OCI-LY1 (cell line): ENCODE data around the gene ZMIZ2.

Experiments used
- H2AFZ ChIP-seq: fragments of 200-600 bp; sonication (generic), shearing (Covaris generic); 2 replicates; pipeline ENCODE4 v1.6.0; 2014; ENCODE audit warnings: antibody characterized with exemption, mild to moderate bottlenecking, low read length
- H3F3A ChIP-seq: fragments of 200-600 bp; sonication (generic), shearing (Covaris generic); 2 replicates; pipeline ENCODE4 v1.6.0; 2014; ENCODE audit warnings: mild to moderate bottlenecking, antibody characterized with exemption, low read length, moderate library complexity; ENCODE audit not compliant: insufficient read depth
- H3K27ac ChIP-seq: fragments of 200-600 bp; sonication (generic); 2 replicates; pipeline ENCODE4 v1.5.1; 2014; ENCODE audit warnings: low read length, mixed run types, mild to moderate bottlenecking, low read depth; ENCODE audit not compliant: poor library complexity, severe bottlenecking
- H3K27me3 ChIP-seq: fragments of 200-600 bp; sonication (generic); 2 replicates; pipeline ENCODE4 v1.6.0; 2014; ENCODE audit warnings: antibody characterized with exemption, mild to moderate bottlenecking, low read length, moderate library complexity; ENCODE audit not compliant: insufficient read depth
- H3K36me3 ChIP-seq: fragments of 200-600 bp; sonication (generic); 2 replicates; pipeline ENCODE4 v1.6.1; 2014; ENCODE audit warnings: mild to moderate bottlenecking, antibody characterized with exemption, low read length, moderate library complexity, mixed read lengths; ENCODE audit not compliant: insufficient read depth
- H3K4me1 ChIP-seq: fragments of 200-600 bp; sonication (generic); 2 replicates; pipeline ENCODE4 v1.5.1; 2014; ENCODE audit warnings: mild to moderate bottlenecking, low read length, moderate library complexity; ENCODE audit not compliant: insufficient read depth, severe bottlenecking
- H3K4me2 ChIP-seq: fragments of 200-600 bp; sonication (generic), shearing (Covaris generic); 2 replicates; pipeline ENCODE4 v1.6.1; 2014; ENCODE audit warnings: low read length
- H3K4me3 ChIP-seq: fragments of 200-600 bp; sonication (generic); 2 replicates; pipeline ENCODE4 v1.5.1; 2014; ENCODE audit warnings: low read length, low read depth, mild to moderate bottlenecking, mixed read lengths; ENCODE audit not compliant: poor library complexity, severe bottlenecking
- H3K79me2 ChIP-seq: fragments of 200-600 bp; shearing (Covaris generic); 2 replicates; pipeline ENCODE4 v1.6.1; 2016; ENCODE audit warnings: mixed run types, low read length, mixed read lengths; ENCODE audit not compliant: insufficient read depth
- H3K9ac ChIP-seq: fragments of 200-600 bp; sonication (generic), shearing (Covaris generic); 2 replicates; pipeline ENCODE4 v1.6.1; 2014; ENCODE audit warnings: mild to moderate bottlenecking, low read length, mixed read lengths
- H3K9me2 ChIP-seq: fragments of 200-600 bp; sonication (generic), shearing (Covaris generic); 2 replicates; pipeline ENCODE4 v1.6.1; 2014; ENCODE audit warnings: low read depth, mild to moderate bottlenecking, low read length, mixed read lengths
- H3K9me3 ChIP-seq: fragments of 200-600 bp; shearing (Covaris generic); 2 replicates; pipeline ENCODE4 v1.6.1; 2014; ENCODE audit warnings: low read length, mixed read lengths
- H4K20me1 ChIP-seq: fragments of 200-600 bp; sonication (generic), shearing (Covaris generic); 2 replicates; pipeline ENCODE4 v1.6.0; 2016; ENCODE audit warnings: mild to moderate bottlenecking, low read length; ENCODE audit not compliant: insufficient read depth
- CTCF ChIP-seq: fragments of 200-600 bp; sonication (generic), shearing (Covaris generic); IDR thresholded peaks from 2 replicates; pipeline ENCODE4 v1.5.1; 2017; ENCODE audit warnings: mild to moderate bottlenecking, antibody characterized with exemption, low read length, moderate library complexity, mixed read lengths
- EZH2 ChIP-seq: fragments of 200-600 bp; sonication (generic), shearing (Covaris generic); IDR thresholded peaks from 2 replicates; pipeline ENCODE4 v1.8.0; 2017; ENCODE audit warnings: borderline replicate concordance, mixed run types, mild to moderate bottlenecking, antibody characterized with exemption, low read length, moderate library complexity, mixed read lengths

The ZMIZ2 gene

GRCh38 chr7:44738876-44739665, 9.6 kb upstream of the ZMIZ2 start:
- Histone ChIP-seq H3K4me3 (no peak overlapping the region), H3K4me2 (no peak overlapping the region), H2AFZ (no peak overlapping the region), H3K27ac (no peak overlapping the region), H3K36me3 (no peaks in the 10 kb centered on the region), H3K9me2 (no peaks in the 10 kb centered on the region), H3K27me3 (0 out of 2 replicates have a peak, but pooled peaks cover 5% of the 10 kb centered on the region), H3K79me2 (no peaks in the 10 kb centered on the region), H3K4me1 (no peaks in the 10 kb centered on the region), H3K9ac (no peak overlapping the region), H3K9me3 (no peaks in the 10 kb centered on the region), H4K20me1 (no peaks in the 10 kb centered on the region), H3F3A (no peaks in the 10 kb centered on the region)
- TF ChIP-seq CTCF (no peak), EZH2 (no peak)

- H3K36me3 ChIP-seq, result no peaks in the 10 kb centered on the region
- no peaks in the 10 kb centered on the region for H4K20me1 ChIP-seq
- H3K9me2 ChIP-seq, result no peaks in the 10 kb centered on the region
- no peak overlapping the region for H2AFZ ChIP-seq
- no peak for TF ChIP-seq CTCF
- TF ChIP-seq EZH2, result no peak
- 0 out of 2 replicates have a peak, but pooled peaks cover 4% of the 10 kb centered on the region for H3F3A ChIP-seq
- no peak overlapping the region for H3K27ac ChIP-seq
- H3K27me3 ChIP-seq, result 0 out of 2 replicates have a peak, but pooled peaks cover 5% of the 10 kb centered on the region
- no peaks in the 10 kb centered on the region for H3K9me3 ChIP-seq
- no peak overlapping the region for H3K4me2 ChIP-seq
- no peaks in the 10 kb centered on the region for H3K4me1 ChIP-seq
- no peak overlapping the region for H3K4me3 ChIP-seq
- no peaks in the 10 kb centered on the region for H3K79me2 ChIP-seq
- H3K9ac ChIP-seq, result no peak overlapping the region
Measured at GRCh38 chr7:44740055-44740454, 8.6 kb upstream of the ZMIZ2 start.

- no peak overlapping the region for H3K27ac ChIP-seq
- H3K4me3 ChIP-seq, result no peak overlapping the region
- no peaks in the 10 kb centered on the region for H3K27me3 ChIP-seq
- H3K9ac ChIP-seq, result no peak overlapping the region
- H4K20me1 ChIP-seq, result no peaks in the 10 kb centered on the region
- no peak overlapping the region for H3K4me2 ChIP-seq
- H2AFZ ChIP-seq, result no peak overlapping the region
- H3K4me1 ChIP-seq, result peaks cover 6% of the 10 kb centered on the region
- no peaks in the 10 kb centered on the region for H3K36me3 ChIP-seq
- no peaks in the 10 kb centered on the region for H3K9me2 ChIP-seq
- no peaks in the 10 kb centered on the region for H3K79me2 ChIP-seq
- H3F3A ChIP-seq, result 0 out of 2 replicates have a peak, but pooled peaks cover 4% of the 10 kb centered on the region
- TF ChIP-seq EZH2 (no peak), CTCF (no peak)
- H3K9me3 ChIP-seq, result no peaks in the 10 kb centered on the region
Measured at GRCh38 chr7:44743750-44744149, 4.9 kb upstream of the ZMIZ2 start.
